K562 (cell line): ENCODE measurements around the gene STIL. TPM values are rescaled to one million over a fixed set of nuclear protein-coding genes. Genes with fewer than 3 reads are reported as not detected.
A peak's percentile ranks its signal among the peaks of the same experiment; 100 is the strongest.

ENCODE experiments used
- CTBP1 ChIP-seq: fragments of 450-650 bp; IDR thresholded peaks from 2 replicates; pipeline ENCODE4 v1.6.1; 2016; ENCODE audit warnings: borderline replicate concordance
- GABPA ChIP-seq: fragments of 200-800 bp; sonication (Bioruptor generic); conservative IDR thresholded peaks from 2 replicates; pipeline ENCODE4 v1.6.1; 2016; ENCODE audit warnings: low read depth, missing genetic modification characterization, missing compliant biosample characterization
- KDM4B ChIP-seq, 2 experiments: fragments of 450-650 bp in 1 of 2; sonication (generic) in 1 of 2; IDR thresholded peaks; 2 replicates each; pipeline ENCODE4 v1.6.1; 2016 to 2017; ENCODE audit warnings: borderline replicate concordance in 2 of 2, antibody characterized with exemption in 1 of 2, low read depth in 1 of 2, mild to moderate bottlenecking in 1 of 2
- MXI1 ChIP-seq: IDR thresholded peaks from 2 replicates; pipeline ENCODE4 v1.6.1; 2011; ENCODE audit warnings: low read depth, mild to moderate bottlenecking, improper control_type of control experiment, low read length
- MYNN ChIP-seq, 2 experiments: sonication (generic); formaldehyde crosslinking in 1 of 2; IDR thresholded peaks; 2 replicates each; pipeline versions ENCODE4 v1.5.0 to v1.6.1; 2016 to 2020; ENCODE audit warnings: antibody characterized with exemption in 1 of 2, missing genetic modification reagents in 1 of 2
- NFIC ChIP-seq: fragments of 450-650 bp; IDR thresholded peaks from 2 replicates; pipeline ENCODE4 v1.6.1; 2017; ENCODE audit warnings: mild to moderate bottlenecking, inconsistent platforms
- THRAP3 ChIP-seq: fragments of 450-650 bp; IDR thresholded peaks from 2 replicates; pipeline ENCODE4 v1.6.1; 2016; ENCODE audit warnings: mild to moderate bottlenecking, inconsistent platforms, borderline replicate concordance
- ZBTB49 ChIP-seq: sonication (generic); formaldehyde crosslinking; IDR thresholded peaks from 2 replicates; pipeline ENCODE4 v1.8.0; 2022; ENCODE audit warnings: missing genetic modification reagents, mild to moderate bottlenecking, borderline replicate concordance
- ZNF311 ChIP-seq: fragments of 250-450 bp; sonication (Bioruptor Pico); IDR thresholded peaks from 2 replicates; pipeline ENCODE4 v1.4.0; 2020; ENCODE audit warnings: mild to moderate bottlenecking, moderate library complexity
- ZNF717 ChIP-seq: fragments of 250-450 bp; sonication (Bioruptor Pico); IDR thresholded peaks from 2 replicates; pipeline ENCODE4 v1.5.0; 2021
- polyA plus RNA-seq, 8 experiments: library from polyadenylated mRNA; depleted of rRNA in 4 of 8; stranded (reverse) in 5 of 8; unstranded in 3 of 8; fragments of >200 nt; fragmentation: Nextera tagmentation in 2 of 8; fragmentation: Illumina TruSeq in 1 of 8; extraction: Ambion mirVana in 2 of 8; extraction: Trizol in 1 of 8; gene quantifications; 2 replicates each; pipeline versions ENCODE4 v1.2.1 to v1.2.3, GENCODE V29; 2011 to 2014; ENCODE audit warnings: inconsistent platforms in 1 of 8, missing spikeins in 1 of 8
- total RNA-seq, 7 experiments: library from RNA; depleted of rRNA in 6 of 7; stranded (reverse); fragments of >200 nt in 6 of 7; fragmentation: Illumina TruSeq in 2 of 7; extraction: Trizol in 2 of 7; gene quantifications; 2 replicates each; pipeline versions ENCODE4 v1.2.1 to v1.2.3, GENCODE V29; 2011 to 2021; ENCODE audit warnings: low replicate concordance in 1 of 7
- TF ChIP-seq, protein P1 (sequence below): fragments of 450-650 bp; IDR thresholded peaks from 2 replicates; pipeline ENCODE4 v1.6.1; 2016; ENCODE audit warnings: mild to moderate bottlenecking, moderate library complexity

STIL gene
- total and polyA plus RNA-seq, 9 of the 15 experiments (the other 6 are each of a cell fraction or from before 2014, with no cell fraction given) = 10.5 to 77.4 (median 39.6) TPM

GRCh38 chr1:47231301-47232186, 82.4 kb downstream of the STIL start (continued):
- TF ChIP-seq KDM4B (IDR thresholded peaks at IDR 0.05; ENCODE audit: borderline replicate concordance in 2 of 2, low read depth in 1 of 2) (0 out of 4 replicates have a peak, but pooled peaks of 1 of the 2 experiments have one; percentile 20), ZBTB49 (no peak), NFIC (peak; percentile 44), ZNF311 (no peak), ZNF717 (CRISPR knock-in tag) (no peak), CTBP1 (peak; percentile 46; the same call in 1 of the 2 replicates), MYNN (IDR thresholded peaks at IDR 0.05) (no peak; the same call in 1 of the 2 replicates), MYNN (CRISPR knock-in tag; IDR thresholded peaks at IDR 0.05) (no peak), MXI1 (no peak), GABPA (tag) (peak; percentile 52; the same call in 1 of the 2 replicates), THRAP3 (peak; percentile 81; the same call in 1 of the 2 replicates)
- TF ChIP-seq, protein P1, sequence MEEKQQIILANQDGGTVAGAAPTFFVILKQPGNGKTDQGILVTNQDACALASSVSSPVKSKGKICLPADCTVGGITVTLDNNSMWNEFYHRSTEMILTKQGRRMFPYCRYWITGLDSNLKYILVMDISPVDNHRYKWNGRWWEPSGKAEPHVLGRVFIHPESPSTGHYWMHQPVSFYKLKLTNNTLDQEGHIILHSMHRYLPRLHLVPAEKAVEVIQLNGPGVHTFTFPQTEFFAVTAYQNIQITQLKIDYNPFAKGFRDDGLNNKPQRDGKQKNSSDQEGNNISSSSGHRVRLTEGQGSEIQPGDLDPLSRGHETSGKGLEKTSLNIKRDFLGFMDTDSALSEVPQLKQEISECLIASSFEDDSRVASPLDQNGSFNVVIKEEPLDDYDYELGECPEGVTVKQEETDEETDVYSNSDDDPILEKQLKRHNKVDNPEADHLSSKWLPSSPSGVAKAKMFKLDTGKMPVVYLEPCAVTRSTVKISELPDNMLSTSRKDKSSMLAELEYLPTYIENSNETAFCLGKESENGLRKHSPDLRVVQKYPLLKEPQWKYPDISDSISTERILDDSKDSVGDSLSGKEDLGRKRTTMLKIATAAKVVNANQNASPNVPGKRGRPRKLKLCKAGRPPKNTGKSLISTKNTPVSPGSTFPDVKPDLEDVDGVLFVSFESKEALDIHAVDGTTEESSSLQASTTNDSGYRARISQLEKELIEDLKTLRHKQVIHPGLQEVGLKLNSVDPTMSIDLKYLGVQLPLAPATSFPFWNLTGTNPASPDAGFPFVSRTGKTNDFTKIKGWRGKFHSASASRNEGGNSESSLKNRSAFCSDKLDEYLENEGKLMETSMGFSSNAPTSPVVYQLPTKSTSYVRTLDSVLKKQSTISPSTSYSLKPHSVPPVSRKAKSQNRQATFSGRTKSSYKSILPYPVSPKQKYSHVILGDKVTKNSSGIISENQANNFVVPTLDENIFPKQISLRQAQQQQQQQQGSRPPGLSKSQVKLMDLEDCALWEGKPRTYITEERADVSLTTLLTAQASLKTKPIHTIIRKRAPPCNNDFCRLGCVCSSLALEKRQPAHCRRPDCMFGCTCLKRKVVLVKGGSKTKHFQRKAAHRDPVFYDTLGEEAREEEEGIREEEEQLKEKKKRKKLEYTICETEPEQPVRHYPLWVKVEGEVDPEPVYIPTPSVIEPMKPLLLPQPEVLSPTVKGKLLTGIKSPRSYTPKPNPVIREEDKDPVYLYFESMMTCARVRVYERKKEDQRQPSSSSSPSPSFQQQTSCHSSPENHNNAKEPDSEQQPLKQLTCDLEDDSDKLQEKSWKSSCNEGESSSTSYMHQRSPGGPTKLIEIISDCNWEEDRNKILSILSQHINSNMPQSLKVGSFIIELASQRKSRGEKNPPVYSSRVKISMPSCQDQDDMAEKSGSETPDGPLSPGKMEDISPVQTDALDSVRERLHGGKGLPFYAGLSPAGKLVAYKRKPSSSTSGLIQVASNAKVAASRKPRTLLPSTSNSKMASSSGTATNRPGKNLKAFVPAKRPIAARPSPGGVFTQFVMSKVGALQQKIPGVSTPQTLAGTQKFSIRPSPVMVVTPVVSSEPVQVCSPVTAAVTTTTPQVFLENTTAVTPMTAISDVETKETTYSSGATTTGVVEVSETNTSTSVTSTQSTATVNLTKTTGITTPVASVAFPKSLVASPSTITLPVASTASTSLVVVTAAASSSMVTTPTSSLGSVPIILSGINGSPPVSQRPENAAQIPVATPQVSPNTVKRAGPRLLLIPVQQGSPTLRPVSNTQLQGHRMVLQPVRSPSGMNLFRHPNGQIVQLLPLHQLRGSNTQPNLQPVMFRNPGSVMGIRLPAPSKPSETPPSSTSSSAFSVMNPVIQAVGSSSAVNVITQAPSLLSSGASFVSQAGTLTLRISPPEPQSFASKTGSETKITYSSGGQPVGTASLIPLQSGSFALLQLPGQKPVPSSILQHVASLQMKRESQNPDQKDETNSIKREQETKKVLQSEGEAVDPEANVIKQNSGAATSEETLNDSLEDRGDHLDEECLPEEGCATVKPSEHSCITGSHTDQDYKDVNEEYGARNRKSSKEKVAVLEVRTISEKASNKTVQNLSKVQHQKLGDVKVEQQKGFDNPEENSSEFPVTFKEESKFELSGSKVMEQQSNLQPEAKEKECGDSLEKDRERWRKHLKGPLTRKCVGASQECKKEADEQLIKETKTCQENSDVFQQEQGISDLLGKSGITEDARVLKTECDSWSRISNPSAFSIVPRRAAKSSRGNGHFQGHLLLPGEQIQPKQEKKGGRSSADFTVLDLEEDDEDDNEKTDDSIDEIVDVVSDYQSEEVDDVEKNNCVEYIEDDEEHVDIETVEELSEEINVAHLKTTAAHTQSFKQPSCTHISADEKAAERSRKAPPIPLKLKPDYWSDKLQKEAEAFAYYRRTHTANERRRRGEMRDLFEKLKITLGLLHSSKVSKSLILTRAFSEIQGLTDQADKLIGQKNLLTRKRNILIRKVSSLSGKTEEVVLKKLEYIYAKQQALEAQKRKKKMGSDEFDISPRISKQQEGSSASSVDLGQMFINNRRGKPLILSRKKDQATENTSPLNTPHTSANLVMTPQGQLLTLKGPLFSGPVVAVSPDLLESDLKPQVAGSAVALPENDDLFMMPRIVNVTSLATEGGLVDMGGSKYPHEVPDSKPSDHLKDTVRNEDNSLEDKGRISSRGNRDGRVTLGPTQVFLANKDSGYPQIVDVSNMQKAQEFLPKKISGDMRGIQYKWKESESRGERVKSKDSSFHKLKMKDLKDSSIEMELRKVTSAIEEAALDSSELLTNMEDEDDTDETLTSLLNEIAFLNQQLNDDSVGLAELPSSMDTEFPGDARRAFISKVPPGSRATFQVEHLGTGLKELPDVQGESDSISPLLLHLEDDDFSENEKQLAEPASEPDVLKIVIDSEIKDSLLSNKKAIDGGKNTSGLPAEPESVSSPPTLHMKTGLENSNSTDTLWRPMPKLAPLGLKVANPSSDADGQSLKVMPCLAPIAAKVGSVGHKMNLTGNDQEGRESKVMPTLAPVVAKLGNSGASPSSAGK = peak; percentile 88
